ENCODE results near the gene NDUFV1.

DNA sequence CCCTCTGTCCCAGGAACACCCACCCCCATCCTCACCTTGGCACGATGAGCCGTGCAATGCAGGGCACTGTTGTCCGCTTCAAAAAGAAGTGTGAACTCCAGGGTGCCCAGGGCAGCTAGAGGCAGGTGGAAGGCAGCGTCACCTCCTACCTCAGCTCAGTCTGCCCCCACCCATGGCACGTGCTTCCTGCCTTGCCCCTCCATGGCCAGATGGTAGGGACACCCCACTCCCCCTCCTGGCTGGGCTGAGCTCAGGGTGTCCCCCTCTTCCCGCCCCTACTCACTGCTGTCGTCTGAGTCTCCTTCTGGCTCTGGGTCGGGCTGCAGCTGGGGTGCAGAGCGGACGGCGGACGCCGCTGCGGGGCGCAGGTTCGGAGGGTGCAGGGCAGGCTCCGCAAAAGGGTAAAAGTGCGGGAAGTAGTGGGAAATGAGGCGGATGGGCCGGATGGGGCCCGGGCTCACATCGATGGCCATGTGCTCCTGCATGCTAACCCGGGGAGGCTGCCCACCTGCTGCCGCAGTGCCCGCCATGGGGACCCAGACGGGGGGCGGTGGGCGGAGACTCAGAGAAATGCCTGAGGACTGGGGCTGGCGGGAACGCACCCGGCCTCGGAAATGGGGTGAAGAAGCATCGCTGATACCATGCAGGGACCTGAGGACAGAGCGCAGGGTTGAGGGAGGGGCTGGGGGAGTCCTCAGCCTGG, 9.1 kb downstream of the NDUFV1 start:
- TF ChIP-seq, protein P1, sequence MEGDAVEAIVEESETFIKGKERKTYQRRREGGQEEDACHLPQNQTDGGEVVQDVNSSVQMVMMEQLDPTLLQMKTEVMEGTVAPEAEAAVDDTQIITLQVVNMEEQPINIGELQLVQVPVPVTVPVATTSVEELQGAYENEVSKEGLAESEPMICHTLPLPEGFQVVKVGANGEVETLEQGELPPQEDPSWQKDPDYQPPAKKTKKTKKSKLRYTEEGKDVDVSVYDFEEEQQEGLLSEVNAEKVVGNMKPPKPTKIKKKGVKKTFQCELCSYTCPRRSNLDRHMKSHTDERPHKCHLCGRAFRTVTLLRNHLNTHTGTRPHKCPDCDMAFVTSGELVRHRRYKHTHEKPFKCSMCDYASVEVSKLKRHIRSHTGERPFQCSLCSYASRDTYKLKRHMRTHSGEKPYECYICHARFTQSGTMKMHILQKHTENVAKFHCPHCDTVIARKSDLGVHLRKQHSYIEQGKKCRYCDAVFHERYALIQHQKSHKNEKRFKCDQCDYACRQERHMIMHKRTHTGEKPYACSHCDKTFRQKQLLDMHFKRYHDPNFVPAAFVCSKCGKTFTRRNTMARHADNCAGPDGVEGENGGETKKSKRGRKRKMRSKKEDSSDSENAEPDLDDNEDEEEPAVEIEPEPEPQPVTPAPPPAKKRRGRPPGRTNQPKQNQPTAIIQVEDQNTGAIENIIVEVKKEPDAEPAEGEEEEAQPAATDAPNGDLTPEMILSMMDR (conservative IDR thresholded peaks at IDR 0.05; ENCODE audit: low read depth, low read length), result no peak
- TF ChIP-seq BHLHE40 (IDR thresholded peaks at IDR 0.05; ENCODE audit: low read depth, low read length) (no peak), CEBPB (IDR thresholded peaks at IDR 0.05; ENCODE audit: low read depth, low read length) (no peak), CHD1 (IDR thresholded peaks at IDR 0.05; ENCODE audit: low read depth, low read length) (no peak), FOS (IDR thresholded peaks at IDR 0.05; ENCODE audit: low read depth, low read length) (no peak), POLR2A (IDR thresholded peaks at IDR 0.05; ENCODE audit: low read depth, low read length) (no peak), RAD21 (IDR thresholded peaks at IDR 0.05; ENCODE audit: low read length) (no peak), SMC3 (IDR thresholded peaks at IDR 0.05; ENCODE audit: low read depth, low read length) (no peak)
- TF ChIP-seq, protein P2, sequence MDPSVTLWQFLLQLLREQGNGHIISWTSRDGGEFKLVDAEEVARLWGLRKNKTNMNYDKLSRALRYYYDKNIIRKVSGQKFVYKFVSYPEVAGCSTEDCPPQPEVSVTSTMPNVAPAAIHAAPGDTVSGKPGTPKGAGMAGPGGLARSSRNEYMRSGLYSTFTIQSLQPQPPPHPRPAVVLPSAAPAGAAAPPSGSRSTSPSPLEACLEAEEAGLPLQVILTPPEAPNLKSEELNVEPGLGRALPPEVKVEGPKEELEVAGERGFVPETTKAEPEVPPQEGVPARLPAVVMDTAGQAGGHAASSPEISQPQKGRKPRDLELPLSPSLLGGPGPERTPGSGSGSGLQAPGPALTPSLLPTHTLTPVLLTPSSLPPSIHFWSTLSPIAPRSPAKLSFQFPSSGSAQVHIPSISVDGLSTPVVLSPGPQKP (IDR thresholded peaks at IDR 0.05; ENCODE audit: borderline replicate concordance, low read depth, low read length), result no peak
